OCI-LY3 (cell line): ENCODE results near the gene HACE1.

Source experiments
- H2AFZ ChIP-seq: fragments of 200-600, 300-600 bp; shearing (Covaris generic); 2 replicates; pipeline ENCODE4 v1.6.0; 2014; ENCODE audit warnings: antibody characterized with exemption, low read depth, low read length
- H3K27ac ChIP-seq: fragments of 200-600, 300-600 bp; sonication (generic); 2 replicates; pipeline ENCODE4 v1.5.1; 2014; ENCODE audit warnings: mild to moderate bottlenecking, low read length, moderate library complexity, mixed read lengths
- H3K27me3 ChIP-seq: fragments of 200-600, 300-600 bp; sonication (generic); 2 replicates; pipeline ENCODE4 v1.6.1; 2014; ENCODE audit warnings: low read depth, low read length, mixed read lengths
- H3K36me3 ChIP-seq: fragments of 200-600, 300-600 bp; sonication (generic); replicated peaks from 2 replicates; pipeline ENCODE3; 2014; ENCODE audit warnings: low read depth, low read length, mixed read lengths
- H3K4me1 ChIP-seq: fragments of 300-600, 200-600 bp; sonication (generic); 2 replicates; pipeline ENCODE4 v1.6.1; 2014; ENCODE audit warnings: low read length, mixed read lengths
- H3K4me2 ChIP-seq: fragments of 200-600, 300-600 bp; sonication (generic); 2 replicates; pipeline ENCODE4 v1.6.1; 2014; ENCODE audit warnings: low read length, mixed read lengths
- H3K4me3 ChIP-seq: fragments of 300-600, 200-600 bp; sonication (generic); 2 replicates; pipeline ENCODE4 v1.5.1; 2014; ENCODE audit warnings: antibody characterized with exemption, mild to moderate bottlenecking, low read length, moderate library complexity
- H3K79me2 ChIP-seq: fragments of 300-600, 200-600 bp; shearing (Covaris generic); 2 replicates; pipeline ENCODE4 v1.6.1; 2014; ENCODE audit warnings: mild to moderate bottlenecking, low read length, mixed read lengths
- H3K9ac ChIP-seq: fragments of 300-600, 200-600 bp; shearing (Covaris generic); 2 replicates; pipeline ENCODE4 v1.6.0; 2014; ENCODE audit warnings: mild to moderate bottlenecking, low read length, moderate library complexity
- H3K9me3 ChIP-seq: fragments of 200-600, 300-600 bp; shearing (Covaris generic); 2 replicates; pipeline ENCODE4 v1.6.1; 2014; ENCODE audit warnings: low read length, mixed read lengths; ENCODE audit not compliant: insufficient read depth
- H4K20me1 ChIP-seq: fragments of 200-600, 300-600 bp; sonication (generic); 2 replicates; pipeline ENCODE4 v1.6.1; 2016; ENCODE audit warnings: low read length, mixed read lengths; ENCODE audit not compliant: insufficient read depth
- EZH2phosphoT487 ChIP-seq: fragments of 200-600 bp; shearing (Covaris generic); IDR thresholded peaks from 2 replicates; pipeline ENCODE4 v1.6.1; 2018; ENCODE audit warnings: antibody characterized with exemption, mixed run types, low read depth
- TF ChIP-seq, protein P1 (sequence below): fragments of 200-600, 300-600 bp; sonication (generic); IDR thresholded peaks from 2 replicates; pipeline ENCODE4 v1.5.1; 2014; ENCODE audit warnings: antibody characterized with exemption, low read length, low read depth

The HACE1 gene

DNA sequence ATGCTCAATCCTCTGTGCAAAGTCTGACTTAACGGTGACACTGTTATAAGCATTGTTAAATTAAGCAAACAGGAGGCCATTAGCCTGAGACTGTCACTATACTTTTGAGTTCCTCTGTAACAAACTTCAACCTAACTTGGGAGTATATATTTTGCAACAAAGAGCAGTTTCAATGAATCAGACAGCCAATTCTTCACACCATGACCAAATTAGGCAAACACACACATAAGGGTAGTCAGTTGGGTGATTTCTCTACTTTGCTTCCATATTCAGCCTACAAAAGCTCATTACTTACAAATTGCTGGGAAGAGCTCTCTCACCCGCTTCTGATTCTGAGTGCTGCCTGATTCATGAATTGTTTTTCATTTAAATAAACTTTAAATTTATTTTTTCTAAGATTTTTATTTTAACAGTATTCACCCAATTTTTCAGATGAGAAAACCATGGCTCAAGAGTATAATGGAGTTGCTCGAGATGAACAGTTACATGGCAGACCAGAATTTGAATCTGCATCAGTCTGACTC, 60.5 kb downstream of the HACE1 start:
- H3K27ac ChIP-seq, result no peak overlapping the region

DNA sequence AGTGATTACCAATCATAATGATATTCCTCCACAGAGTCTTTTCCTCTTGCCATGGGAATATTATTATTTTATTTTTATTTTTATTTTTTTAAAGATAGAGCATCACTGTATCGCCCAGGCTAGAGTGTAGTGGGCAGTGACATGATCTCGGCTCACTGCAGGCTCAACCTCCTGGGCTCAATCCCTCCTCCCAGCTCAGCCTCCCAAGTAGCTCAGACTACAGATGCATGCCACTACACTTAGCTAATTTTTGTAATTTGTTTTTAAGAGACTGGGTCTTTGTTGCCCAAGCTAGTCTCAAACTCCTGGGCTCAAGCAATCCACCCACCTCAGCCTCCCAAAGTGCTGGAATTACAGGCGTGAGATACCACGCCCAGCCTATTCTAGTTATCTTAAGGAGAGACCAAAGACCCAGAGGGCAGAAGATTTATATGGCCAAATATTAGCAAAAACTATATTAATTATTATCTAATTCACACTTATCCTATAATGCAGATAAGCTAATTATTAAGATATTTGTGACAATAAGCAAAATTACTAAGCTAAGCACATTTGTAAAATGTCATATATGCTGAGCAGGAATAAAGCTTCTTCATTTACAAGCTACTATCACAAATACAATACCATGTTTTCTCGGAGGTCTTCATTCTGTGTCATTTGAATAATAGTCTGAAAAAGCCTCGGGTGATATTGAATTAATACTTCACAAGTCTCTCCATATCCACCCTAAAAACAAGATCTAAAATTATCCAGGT, 63.5 kb downstream of the HACE1 start:
- Histone ChIP-seq H3K79me2 (no peaks in the 10 kb centered on the region), H3K4me3 (no peak overlapping the region), H3K4me1 (peaks cover 6% of the 10 kb centered on the region), H3K4me2 (no peak overlapping the region), H3K27me3 (no peaks in the 10 kb centered on the region), H3K27ac (no peak overlapping the region), H3K9me3 (no peaks in the 10 kb centered on the region), H2AFZ (no peak overlapping the region), H4K20me1 (no peaks in the 10 kb centered on the region), H3K9ac (no peak overlapping the region), H3K36me3 (no peaks in the 10 kb centered on the region)
- TF ChIP-seq, protein P1, sequence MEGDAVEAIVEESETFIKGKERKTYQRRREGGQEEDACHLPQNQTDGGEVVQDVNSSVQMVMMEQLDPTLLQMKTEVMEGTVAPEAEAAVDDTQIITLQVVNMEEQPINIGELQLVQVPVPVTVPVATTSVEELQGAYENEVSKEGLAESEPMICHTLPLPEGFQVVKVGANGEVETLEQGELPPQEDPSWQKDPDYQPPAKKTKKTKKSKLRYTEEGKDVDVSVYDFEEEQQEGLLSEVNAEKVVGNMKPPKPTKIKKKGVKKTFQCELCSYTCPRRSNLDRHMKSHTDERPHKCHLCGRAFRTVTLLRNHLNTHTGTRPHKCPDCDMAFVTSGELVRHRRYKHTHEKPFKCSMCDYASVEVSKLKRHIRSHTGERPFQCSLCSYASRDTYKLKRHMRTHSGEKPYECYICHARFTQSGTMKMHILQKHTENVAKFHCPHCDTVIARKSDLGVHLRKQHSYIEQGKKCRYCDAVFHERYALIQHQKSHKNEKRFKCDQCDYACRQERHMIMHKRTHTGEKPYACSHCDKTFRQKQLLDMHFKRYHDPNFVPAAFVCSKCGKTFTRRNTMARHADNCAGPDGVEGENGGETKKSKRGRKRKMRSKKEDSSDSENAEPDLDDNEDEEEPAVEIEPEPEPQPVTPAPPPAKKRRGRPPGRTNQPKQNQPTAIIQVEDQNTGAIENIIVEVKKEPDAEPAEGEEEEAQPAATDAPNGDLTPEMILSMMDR, result no peak
- no peak for TF ChIP-seq EZH2phosphoT487

More for the DNA sequence above, 60.5 kb downstream of the HACE1 start:
- Histone ChIP-seq H4K20me1 (no peaks in the 10 kb centered on the region), H3K79me2 (no peaks in the 10 kb centered on the region), H3K36me3 (no peaks in the 10 kb centered on the region), H3K27me3 (no peaks in the 10 kb centered on the region), H3K4me1 (peaks cover 6% of the 10 kb centered on the region), H3K9me3 (no peaks in the 10 kb centered on the region), H2AFZ (no peak overlapping the region), H3K4me2 (no peak overlapping the region), H3K4me3 (no peak overlapping the region), H3K9ac (no peak overlapping the region)
- no peak for TF ChIP-seq EZH2phosphoT487
- TF ChIP-seq, protein P1, result no peak

DNA sequence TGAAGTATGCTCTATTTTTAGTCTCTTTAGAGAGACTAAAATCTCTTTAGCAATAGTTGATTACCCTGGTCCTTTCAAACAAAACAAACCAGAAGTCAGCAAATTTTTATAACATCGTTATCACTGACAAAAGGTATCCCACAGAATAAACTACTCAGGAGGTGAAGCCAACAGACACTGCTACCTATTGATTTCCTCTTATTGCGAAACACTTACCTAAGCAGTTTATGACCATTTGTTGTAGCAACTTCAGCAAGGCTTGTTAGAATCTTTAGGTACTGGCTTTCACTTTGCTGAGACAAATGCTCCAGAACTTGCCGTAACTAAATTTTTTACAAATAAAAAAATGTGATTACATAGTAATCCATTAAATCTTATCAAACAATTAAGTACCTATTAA, 64.4 kb downstream of the HACE1 start:
- Histone ChIP-seq H3K36me3 (no peaks in the 10 kb centered on the region), H3K4me3 (no peak overlapping the region), H3K27ac (no peak overlapping the region), H3K9ac (no peak overlapping the region), H4K20me1 (no peaks in the 10 kb centered on the region), H3K79me2 (no peaks in the 10 kb centered on the region), H2AFZ (no peak overlapping the region), H3K4me2 (no peak overlapping the region), H3K9me3 (no peaks in the 10 kb centered on the region), H3K27me3 (no peaks in the 10 kb centered on the region), H3K4me1 (peaks cover 6% of the 10 kb centered on the region)
- TF ChIP-seq, protein P1, result no peak
- no peak for TF ChIP-seq EZH2phosphoT487

DNA sequence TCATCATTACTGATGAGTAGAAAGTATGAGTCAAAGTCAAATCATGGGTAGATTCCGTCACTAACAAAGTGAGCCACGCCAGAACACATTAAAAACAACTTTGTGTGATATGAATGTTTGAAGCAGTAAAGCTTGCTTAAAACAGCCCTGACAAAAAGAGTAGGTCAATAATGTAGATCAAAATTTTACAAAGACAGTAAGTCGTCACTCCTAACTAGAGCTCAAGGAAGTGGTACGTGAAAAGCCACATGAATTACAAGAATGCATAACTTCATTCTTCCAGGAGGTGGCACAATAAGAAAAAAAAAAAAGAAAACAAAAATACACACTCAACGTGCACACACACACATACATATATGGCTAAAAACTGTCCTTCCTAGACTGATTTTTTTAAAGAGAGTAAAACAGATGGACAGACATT, 69.9 kb downstream of the HACE1 start:
- peak overlapping the region; percentile 51; the same call in 1 of the 2 replicates for H3K9ac ChIP-seq
- no peaks in the 10 kb centered on the region for H3K4me1 ChIP-seq
- H3K9me3 ChIP-seq, result no peaks in the 10 kb centered on the region
- TF ChIP-seq, protein P1, result peak; percentile 45
- TF ChIP-seq EZH2phosphoT487, result no peak
- no peak overlapping the region for H2AFZ ChIP-seq
- H3K27me3 ChIP-seq, result no peaks in the 10 kb centered on the region
- peak overlapping the region; percentile 69 for H3K4me3 ChIP-seq
- H3K36me3 ChIP-seq, result no peaks in the 10 kb centered on the region
- H4K20me1 ChIP-seq, result no peaks in the 10 kb centered on the region
- H3K27ac ChIP-seq, result no peak overlapping the region
- H3K4me2 ChIP-seq, result peak overlapping the region; percentile 72
- H3K79me2 ChIP-seq, result no peaks in the 10 kb centered on the region
